ENCODE measurements around the gene FBXL19. TPM values are rescaled to one million over a fixed set of nuclear protein-coding genes. Genes with fewer than 3 reads are reported as not detected.

Gene FBXL19
- total and polyA plus RNA-seq, 9 of the 15 experiments (the other 6 are each of a cell fraction or from before 2014, with no cell fraction given) = 0.13 to 48.0 (median 13.5) TPM; not detected in 1

DNA sequence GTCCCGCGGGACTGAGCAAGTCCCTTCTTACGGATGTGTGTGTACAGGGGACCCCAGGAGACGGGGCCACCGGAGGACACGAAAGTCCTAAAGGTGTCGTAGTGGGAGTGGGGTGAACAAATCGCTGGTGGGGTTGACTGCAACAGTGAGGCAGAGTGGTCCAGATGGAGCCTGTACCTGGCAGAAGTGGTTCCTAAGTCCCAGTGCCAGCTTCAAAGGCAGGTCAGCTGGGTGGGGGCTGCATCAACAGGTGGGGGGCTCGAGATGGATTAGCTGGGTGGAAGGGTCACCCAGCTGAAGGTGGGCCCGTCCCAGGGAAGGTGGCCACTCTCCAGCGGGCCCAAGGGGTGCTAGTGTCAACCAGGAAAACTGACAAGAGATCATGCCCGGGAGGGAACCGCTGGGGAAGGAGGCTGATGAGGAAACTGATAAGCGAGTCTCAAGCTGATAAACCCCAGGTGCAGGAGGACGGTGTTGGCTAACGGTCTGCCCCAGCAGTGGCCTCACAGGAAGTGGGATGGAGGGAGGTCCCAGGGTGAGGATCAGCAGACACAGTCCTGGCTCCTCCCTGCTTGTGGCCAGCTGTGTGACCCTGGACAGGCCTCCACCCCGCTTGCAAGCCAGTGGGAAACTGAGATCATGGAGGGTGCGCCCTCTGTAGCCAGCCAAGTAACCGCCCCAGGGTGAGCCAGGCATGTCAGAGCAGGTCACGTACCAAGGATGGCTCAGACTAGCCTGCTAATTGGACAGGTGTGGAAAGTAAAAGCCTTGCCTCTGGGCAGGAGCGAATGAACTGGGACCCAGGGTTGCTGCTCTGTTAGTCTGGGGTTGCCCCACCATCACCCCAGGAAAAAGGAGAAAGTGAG, 26.5 kb downstream of the FBXL19 start (continued):
- TF ChIP-seq, protein P1, sequence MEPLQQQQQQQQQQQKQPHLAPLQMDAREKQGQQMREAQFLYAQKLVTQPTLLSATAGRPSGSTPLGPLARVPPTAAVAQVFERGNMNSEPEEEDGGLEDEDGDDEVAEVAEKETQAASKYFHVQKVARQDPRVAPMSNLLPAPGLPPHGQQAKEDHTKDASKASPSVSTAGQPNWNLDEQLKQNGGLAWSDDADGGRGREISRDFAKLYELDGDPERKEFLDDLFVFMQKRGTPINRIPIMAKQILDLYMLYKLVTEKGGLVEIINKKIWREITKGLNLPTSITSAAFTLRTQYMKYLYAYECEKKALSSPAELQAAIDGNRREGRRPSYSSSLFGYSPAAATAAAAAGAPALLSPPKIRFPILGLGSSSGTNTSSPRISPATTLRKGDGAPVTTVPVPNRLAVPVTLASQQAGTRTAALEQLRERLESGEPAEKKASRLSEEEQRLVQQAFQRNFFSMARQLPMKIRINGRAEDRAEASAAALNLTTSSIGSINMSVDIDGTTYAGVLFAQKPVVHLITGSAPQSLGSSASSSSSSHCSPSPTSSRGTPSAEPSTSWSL (CRISPR knock-in tag; IDR thresholded peaks at IDR 0.05; ENCODE audit: borderline replicate concordance) = no peak
- TF ChIP-seq GABPB2 (CRISPR knock-in tag; conservative IDR thresholded peaks at IDR 0.05) (no peak), FOXP1 (CRISPR knock-in tag; IDR thresholded peaks at IDR 0.05) (no peak), ZBTB7A (IDR thresholded peaks at IDR 0.05; ENCODE audit: borderline replicate concordance, control insufficient read depth, low read depth, low read length) (peak; percentile 26; the same call in 1 of the 2 replicates), ZNF165 (CRISPR knock-in tag; IDR thresholded peaks at IDR 0.05; ENCODE audit: borderline replicate concordance) (no peak), TOE1 (IDR thresholded peaks at IDR 0.05; ENCODE audit: borderline replicate concordance) (peak; percentile 72; the same call in 1 of the 2 replicates), TOE1 (CRISPR knock-in tag; IDR thresholded peaks at IDR 0.05; ENCODE audit: borderline replicate concordance, low read depth) (no peak), KLF6 (CRISPR knock-in tag; IDR thresholded peaks at IDR 0.05; ENCODE audit: borderline replicate concordance) (peak; percentile 15; the same call in 1 of the 2 replicates), PURB (CRISPR knock-in tag; IDR thresholded peaks at IDR 0.05; ENCODE audit: low read depth) (no peak), MAFG (tag; conservative IDR thresholded peaks at IDR 0.05) (no peak), ARID1B (IDR thresholded peaks at IDR 0.05) (peak; percentile 87)
- TF ChIP-seq, protein P2, sequence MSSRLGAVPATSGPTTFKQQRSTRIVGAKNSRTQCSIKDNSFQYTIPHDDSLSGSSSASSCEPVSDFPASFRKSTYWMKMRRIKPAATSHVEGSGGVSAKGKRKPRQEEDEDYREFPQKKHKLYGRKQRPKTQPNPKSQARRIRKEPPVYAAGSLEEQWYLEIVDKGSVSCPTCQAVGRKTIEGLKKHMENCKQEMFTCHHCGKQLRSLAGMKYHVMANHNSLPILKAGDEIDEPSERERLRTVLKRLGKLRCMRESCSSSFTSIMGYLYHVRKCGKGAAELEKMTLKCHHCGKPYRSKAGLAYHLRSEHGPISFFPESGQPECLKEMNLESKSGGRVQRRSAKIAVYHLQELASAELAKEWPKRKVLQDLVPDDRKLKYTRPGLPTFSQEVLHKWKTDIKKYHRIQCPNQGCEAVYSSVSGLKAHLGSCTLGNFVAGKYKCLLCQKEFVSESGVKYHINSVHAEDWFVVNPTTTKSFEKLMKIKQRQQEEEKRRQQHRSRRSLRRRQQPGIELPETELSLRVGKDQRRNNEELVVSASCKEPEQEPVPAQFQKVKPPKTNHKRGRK (tag; IDR thresholded peaks at IDR 0.05) = no peak
- TF ChIP-seq, protein P3, sequence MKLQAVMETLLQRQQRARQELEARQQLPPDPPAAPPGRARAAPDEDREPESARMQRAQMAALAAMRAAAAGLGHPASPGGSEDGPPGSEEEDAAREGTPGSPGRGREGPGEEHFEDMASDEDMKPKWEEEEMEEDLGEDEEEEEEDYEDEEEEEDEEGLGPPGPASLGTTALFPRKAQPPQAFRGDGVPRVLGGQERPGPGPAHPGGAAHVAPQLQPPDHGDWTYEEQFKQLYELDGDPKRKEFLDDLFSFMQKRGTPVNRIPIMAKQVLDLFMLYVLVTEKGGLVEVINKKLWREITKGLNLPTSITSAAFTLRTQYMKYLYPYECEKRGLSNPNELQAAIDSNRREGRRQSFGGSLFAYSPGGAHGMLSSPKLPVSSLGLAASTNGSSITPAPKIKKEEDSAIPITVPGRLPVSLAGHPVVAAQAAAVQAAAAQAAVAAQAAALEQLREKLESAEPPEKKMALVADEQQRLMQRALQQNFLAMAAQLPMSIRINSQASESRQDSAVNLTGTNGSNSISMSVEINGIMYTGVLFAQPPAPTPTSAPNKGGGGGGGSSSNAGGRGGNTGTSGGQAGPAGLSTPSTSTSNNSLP (IDR thresholded peaks at IDR 0.05; ENCODE audit: borderline replicate concordance, low read depth, low read length) = no peak
- TF ChIP-seq, protein P4, sequence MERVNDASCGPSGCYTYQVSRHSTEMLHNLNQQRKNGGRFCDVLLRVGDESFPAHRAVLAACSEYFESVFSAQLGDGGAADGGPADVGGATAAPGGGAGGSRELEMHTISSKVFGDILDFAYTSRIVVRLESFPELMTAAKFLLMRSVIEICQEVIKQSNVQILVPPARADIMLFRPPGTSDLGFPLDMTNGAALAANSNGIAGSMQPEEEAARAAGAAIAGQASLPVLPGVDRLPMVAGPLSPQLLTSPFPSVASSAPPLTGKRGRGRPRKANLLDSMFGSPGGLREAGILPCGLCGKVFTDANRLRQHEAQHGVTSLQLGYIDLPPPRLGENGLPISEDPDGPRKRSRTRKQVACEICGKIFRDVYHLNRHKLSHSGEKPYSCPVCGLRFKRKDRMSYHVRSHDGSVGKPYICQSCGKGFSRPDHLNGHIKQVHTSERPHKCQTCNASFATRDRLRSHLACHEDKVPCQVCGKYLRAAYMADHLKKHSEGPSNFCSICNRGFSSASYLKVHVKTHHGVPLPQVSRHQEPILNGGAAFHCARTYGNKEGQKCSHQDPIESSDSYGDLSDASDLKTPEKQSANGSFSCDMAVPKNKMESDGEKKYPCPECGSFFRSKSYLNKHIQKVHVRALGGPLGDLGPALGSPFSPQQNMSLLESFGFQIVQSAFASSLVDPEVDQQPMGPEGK (CRISPR knock-in tag; IDR thresholded peaks at IDR 0.05; ENCODE audit: borderline replicate concordance) = no peak
- TF ChIP-seq, protein P5, sequence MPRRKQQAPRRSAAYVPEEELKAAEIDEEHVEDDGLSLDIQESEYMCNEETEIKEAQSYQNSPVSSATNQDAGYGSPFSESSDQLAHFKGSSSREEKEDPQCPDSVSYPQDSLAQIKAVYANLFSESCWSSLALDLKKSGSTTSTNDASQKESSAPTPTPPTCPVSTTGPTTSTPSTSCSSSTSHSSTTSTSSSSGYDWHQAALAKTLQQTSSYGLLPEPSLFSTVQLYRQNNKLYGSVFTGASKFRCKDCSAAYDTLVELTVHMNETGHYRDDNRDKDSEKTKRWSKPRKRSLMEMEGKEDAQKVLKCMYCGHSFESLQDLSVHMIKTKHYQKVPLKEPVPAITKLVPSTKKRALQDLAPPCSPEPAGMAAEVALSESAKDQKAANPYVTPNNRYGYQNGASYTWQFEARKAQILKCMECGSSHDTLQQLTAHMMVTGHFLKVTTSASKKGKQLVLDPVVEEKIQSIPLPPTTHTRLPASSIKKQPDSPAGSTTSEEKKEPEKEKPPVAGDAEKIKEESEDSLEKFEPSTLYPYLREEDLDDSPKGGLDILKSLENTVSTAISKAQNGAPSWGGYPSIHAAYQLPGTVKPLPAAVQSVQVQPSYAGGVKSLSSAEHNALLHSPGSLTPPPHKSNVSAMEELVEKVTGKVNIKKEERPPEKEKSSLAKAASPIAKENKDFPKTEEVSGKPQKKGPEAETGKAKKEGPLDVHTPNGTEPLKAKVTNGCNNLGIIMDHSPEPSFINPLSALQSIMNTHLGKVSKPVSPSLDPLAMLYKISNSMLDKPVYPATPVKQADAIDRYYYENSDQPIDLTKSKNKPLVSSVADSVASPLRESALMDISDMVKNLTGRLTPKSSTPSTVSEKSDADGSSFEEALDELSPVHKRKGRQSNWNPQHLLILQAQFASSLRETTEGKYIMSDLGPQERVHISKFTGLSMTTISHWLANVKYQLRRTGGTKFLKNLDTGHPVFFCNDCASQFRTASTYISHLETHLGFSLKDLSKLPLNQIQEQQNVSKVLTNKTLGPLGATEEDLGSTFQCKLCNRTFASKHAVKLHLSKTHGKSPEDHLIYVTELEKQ (CRISPR knock-in tag; IDR thresholded peaks at IDR 0.05) = no peak

Measured in K562 (cell line).